MM.1S (cell line): ENCODE measurements around the gene BMP2K.

Experiments
- CTCF ChIP-seq: fragments of 300-600 bp; sonication (generic); IDR thresholded peaks from 2 replicates; pipeline ENCODE4 v1.5.1; 2016; ENCODE audit warnings: antibody characterized with exemption, low read length, mixed read lengths
- EZH2 ChIP-seq: fragments of 300-600 bp; sonication (generic); optimal IDR thresholded peaks from 2 replicates; pipeline ENCODE3; 2017; ENCODE audit warnings: low read depth, mild to moderate bottlenecking, antibody characterized with exemption, low read length, mixed read lengths

GRCh38 chr4:78938474-78938867 is 162.3 kb downstream of the BMP2K start:
- TF ChIP-seq CTCF (no peak), EZH2 (no peak)
